Measurements from ENCODE around the gene TMEM258. TPM values are rescaled to one million over a fixed set of nuclear protein-coding genes. Genes with fewer than 3 reads are reported as not detected.

The TMEM258 gene
- total and polyA plus RNA-seq, 9 of the 15 experiments (the other 6 are each of a cell fraction or from before 2014, with no cell fraction given) = 97.2 to 856 (median 231) TPM

DNA sequence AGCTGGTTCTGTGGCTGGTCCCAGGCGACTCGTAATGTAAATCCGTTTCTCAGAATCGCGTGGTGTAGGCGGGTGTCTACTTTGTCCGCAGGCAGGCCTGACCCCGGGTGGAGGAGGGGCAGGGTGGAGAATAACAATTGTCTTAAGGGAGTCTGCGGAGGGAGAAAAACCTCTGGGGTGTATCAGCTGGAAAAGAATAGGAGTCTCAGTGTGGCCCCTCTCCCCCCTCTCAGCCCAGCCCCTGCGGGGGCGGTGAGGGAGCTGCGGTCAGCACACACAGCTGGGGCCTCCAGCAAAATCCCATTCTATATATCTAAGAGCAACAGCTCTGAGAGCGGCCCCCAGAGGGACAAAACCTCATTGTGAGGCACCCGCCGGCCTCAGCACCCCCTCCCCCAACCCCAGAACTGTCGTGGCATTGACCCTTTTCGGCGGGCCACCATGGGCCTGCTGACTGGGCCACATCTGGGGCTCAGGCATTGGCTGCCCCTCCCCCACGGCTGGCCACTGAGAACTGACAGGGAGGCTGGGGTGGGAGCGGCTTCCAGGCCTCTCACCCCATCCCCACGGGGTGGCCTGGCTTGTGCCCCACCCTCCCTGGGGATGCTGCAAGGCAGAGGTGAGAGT is 42.7 kb downstream of the TMEM258 start (continued):
- TF ChIP-seq, protein P1, sequence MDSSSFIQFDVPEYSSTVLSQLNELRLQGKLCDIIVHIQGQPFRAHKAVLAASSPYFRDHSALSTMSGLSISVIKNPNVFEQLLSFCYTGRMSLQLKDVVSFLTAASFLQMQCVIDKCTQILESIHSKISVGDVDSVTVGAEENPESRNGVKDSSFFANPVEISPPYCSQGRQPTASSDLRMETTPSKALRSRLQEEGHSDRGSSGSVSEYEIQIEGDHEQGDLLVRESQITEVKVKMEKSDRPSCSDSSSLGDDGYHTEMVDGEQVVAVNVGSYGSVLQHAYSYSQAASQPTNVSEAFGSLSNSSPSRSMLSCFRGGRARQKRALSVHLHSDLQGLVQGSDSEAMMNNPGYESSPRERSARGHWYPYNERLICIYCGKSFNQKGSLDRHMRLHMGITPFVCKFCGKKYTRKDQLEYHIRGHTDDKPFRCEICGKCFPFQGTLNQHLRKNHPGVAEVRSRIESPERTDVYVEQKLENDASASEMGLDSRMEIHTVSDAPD (CRISPR knock-in tag; IDR thresholded peaks at IDR 0.05) = no peak
- TF ChIP-seq FOXK2 (conservative IDR thresholded peaks at IDR 0.05 in 1 of 2, IDR thresholded peaks at IDR 0.05 in 1 of 2; ENCODE audit: low read depth in 2 of 2) (no peak; a peak in 1 of 4 replicates), FOXJ3 (CRISPR knock-in tag; IDR thresholded peaks at IDR 0.05) (no peak), TEAD1 (CRISPR knock-in tag; IDR thresholded peaks at IDR 0.05) (no peak), RBBP5 (IDR thresholded peaks at IDR 0.05; ENCODE audit: borderline replicate concordance, insufficient read depth, low read length, poor library complexity, severe bottlenecking) (peak; percentile 34), ZNF143 (CRISPR knock-in tag; IDR thresholded peaks at IDR 0.05) (no peak), GTF2F1 (IDR thresholded peaks at IDR 0.05; ENCODE audit: low read depth, low read length) (no peak), DACH1 (IDR thresholded peaks at IDR 0.05; ENCODE audit: partially characterized antibody) (peak; percentile 85), XRCC4 (IDR thresholded peaks at IDR 0.05; ENCODE audit: extremely low read depth, insufficient read depth, insufficient read length) (no peak), CHCHD3 (CRISPR knock-in tag; IDR thresholded peaks at IDR 0.05) (no peak), ZNF764 (CRISPR knock-in tag; IDR thresholded peaks at IDR 0.05; ENCODE audit: low read depth) (no peak), ZNF507 (tag; conservative IDR thresholded peaks at IDR 0.05) (no peak), MCM5 (IDR thresholded peaks at IDR 0.05; ENCODE audit: low read depth) (no peak), PHB2 (IDR thresholded peaks at IDR 0.05; ENCODE audit: low read depth) (no peak), ZNF140 (CRISPR knock-in tag; IDR thresholded peaks at IDR 0.05) (no peak), RB1 (IDR thresholded peaks at IDR 0.05; ENCODE audit: low read depth) (no peak), XRCC3 (IDR thresholded peaks at IDR 0.05) (no peak), PYGO2 (tag; IDR thresholded peaks at IDR 0.05) (no peak), JUN (IDR thresholded peaks at IDR 0.05; ENCODE audit: borderline replicate concordance, low read depth, low read length) (no peak), JUN (CRISPR knock-in tag; IDR thresholded peaks at IDR 0.05; ENCODE audit: borderline replicate concordance) (no peak)
- TF ChIP-seq, protein P2, sequence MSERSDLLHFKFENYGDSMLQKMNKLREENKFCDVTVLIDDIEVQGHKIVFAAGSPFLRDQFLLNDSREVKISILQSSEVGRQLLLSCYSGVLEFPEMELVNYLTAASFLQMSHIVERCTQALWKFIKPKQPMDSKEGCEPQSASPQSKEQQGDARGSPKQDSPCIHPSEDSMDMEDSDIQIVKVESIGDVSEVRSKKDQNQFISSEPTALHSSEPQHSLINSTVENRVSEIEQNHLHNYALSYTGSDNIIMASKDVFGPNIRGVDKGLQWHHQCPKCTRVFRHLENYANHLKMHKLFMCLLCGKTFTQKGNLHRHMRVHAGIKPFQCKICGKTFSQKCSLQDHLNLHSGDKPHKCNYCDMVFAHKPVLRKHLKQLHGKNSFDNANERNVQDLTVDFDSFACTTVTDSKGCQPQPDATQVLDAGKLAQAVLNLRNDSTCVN (CRISPR knock-in tag; IDR thresholded peaks at IDR 0.05) = no peak
- TF ChIP-seq, protein P3, sequence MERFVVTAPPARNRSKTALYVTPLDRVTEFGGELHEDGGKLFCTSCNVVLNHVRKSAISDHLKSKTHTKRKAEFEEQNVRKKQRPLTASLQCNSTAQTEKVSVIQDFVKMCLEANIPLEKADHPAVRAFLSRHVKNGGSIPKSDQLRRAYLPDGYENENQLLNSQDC (CRISPR knock-in tag; IDR thresholded peaks at IDR 0.05) = no peak
- TF ChIP-seq, protein P4, sequence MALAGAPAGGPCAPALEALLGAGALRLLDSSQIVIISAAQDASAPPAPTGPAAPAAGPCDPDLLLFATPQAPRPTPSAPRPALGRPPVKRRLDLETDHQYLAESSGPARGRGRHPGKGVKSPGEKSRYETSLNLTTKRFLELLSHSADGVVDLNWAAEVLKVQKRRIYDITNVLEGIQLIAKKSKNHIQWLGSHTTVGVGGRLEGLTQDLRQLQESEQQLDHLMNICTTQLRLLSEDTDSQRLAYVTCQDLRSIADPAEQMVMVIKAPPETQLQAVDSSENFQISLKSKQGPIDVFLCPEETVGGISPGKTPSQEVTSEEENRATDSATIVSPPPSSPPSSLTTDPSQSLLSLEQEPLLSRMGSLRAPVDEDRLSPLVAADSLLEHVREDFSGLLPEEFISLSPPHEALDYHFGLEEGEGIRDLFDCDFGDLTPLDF (CRISPR knock-in tag; IDR thresholded peaks at IDR 0.05) = no peak

Measured in K562 (cell line).